Adrenal gland (tissue), 5 donors: ENCODE results near the gene ERF.

Source experiments
- POLR2A ChIP-seq, 2 donors: fragments of 450-650 bp; IDR thresholded peaks; one replicate each; pipeline ENCODE4 v1.6.1; 2017; ENCODE audit warnings: antibody characterized with exemption in 2 of 2, mild to moderate bottlenecking in 2 of 2, moderate library complexity in 1 of 2
- TF ChIP-seq, protein P1 (sequence below), 6 experiments: fragments of 450-650 bp in 4 of 6; fragments of 200-600 bp in 2 of 6; sonication (generic) in 1 of 6; IDR thresholded peaks; 1 replicate in 5 of 6; 2 replicates in 1 of 6; pipeline versions ENCODE4 v1.5.1 to v1.8.0; 2016 to 2021; ENCODE audit warnings: antibody characterized with exemption in 6 of 6, mild to moderate bottlenecking in 2 of 6, moderate library complexity in 1 of 6
- donor health status: DM: no; HTN: no; CAD: no.

- TF ChIP-seq, protein P1, sequence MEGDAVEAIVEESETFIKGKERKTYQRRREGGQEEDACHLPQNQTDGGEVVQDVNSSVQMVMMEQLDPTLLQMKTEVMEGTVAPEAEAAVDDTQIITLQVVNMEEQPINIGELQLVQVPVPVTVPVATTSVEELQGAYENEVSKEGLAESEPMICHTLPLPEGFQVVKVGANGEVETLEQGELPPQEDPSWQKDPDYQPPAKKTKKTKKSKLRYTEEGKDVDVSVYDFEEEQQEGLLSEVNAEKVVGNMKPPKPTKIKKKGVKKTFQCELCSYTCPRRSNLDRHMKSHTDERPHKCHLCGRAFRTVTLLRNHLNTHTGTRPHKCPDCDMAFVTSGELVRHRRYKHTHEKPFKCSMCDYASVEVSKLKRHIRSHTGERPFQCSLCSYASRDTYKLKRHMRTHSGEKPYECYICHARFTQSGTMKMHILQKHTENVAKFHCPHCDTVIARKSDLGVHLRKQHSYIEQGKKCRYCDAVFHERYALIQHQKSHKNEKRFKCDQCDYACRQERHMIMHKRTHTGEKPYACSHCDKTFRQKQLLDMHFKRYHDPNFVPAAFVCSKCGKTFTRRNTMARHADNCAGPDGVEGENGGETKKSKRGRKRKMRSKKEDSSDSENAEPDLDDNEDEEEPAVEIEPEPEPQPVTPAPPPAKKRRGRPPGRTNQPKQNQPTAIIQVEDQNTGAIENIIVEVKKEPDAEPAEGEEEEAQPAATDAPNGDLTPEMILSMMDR (IDR thresholded peaks at IDR 0.05): no peak
- TF ChIP-seq POLR2A (IDR thresholded peaks at IDR 0.05): no peak
These were observed 40.4 kb upstream of the ERF start for GRCh38 chr19:42295342-42295741.
